H1 (cell line): Measurements from ENCODE around the gene KIN. TPM values are rescaled to one million over a fixed set of nuclear protein-coding genes. Genes with fewer than 3 reads are reported as not detected.
A peak's percentile ranks its signal among the peaks of the same experiment; 100 is the strongest.

Source experiments
- ASH2L ChIP-seq: fragments of 200-600, 300-600 bp; sonication (generic); IDR thresholded peaks from one replicate; pipeline ENCODE4 v1.7.1; 2017; ENCODE audit warnings: low read length
- BACH1 ChIP-seq: IDR thresholded peaks from 2 replicates; pipeline ENCODE4 v1.6.1; 2012; ENCODE audit warnings: low read length, improper control_type of control experiment
- BCL11A ChIP-seq, 2 experiments: IDR thresholded peaks; one replicate each; pipeline ENCODE4 v1.6.1; 2011; ENCODE audit warnings: low read depth in 2 of 2, low read length in 2 of 2, mild to moderate bottlenecking in 2 of 2
- CBX5 ChIP-seq: fragments of 300-800, 300-1000 bp; sonication (generic); IDR thresholded peaks from 2 replicates; pipeline ENCODE4 v1.7.1; 2016; ENCODE audit warnings: antibody characterized with exemption, low read length, low read depth
- CHD2 ChIP-seq: IDR thresholded peaks from 2 replicates; pipeline ENCODE4 v1.6.1; 2012; ENCODE audit warnings: low read length, improper control_type of control experiment
- EZH2 ChIP-seq: fragments of 200-600 bp; sonication (generic); IDR thresholded peaks from 2 replicates; pipeline ENCODE4 v1.7.1; 2012; ENCODE audit warnings: low read depth, mild to moderate bottlenecking, moderate library complexity, low read length, inconsistent platforms; ENCODE audit not compliant: severe bottlenecking
- HDAC6 ChIP-seq: IDR thresholded peaks from one replicate; pipeline ENCODE4 v1.7.1; 2012; ENCODE audit warnings: low read depth, mild to moderate bottlenecking, inconsistent platforms, low read length, moderate library complexity
- JUN ChIP-seq: IDR thresholded peaks from 2 replicates; pipeline ENCODE4 v1.6.1; 2011; ENCODE audit warnings: low read depth, mild to moderate bottlenecking, improper control_type of control experiment, low read length
- JUND ChIP-seq: IDR thresholded peaks from 2 replicates; pipeline ENCODE4 v1.6.1; 2011; ENCODE audit warnings: mild to moderate bottlenecking, improper control_type of control experiment, low read length
- KDM4A ChIP-seq: IDR thresholded peaks from one replicate; pipeline ENCODE4 v1.7.1; 2012; ENCODE audit warnings: low read depth, mild to moderate bottlenecking, moderate library complexity, low read length, inconsistent platforms; ENCODE audit not compliant: severe bottlenecking
- KDM5A ChIP-seq: fragments of 200-600 bp; IDR thresholded peaks from 2 replicates; pipeline ENCODE4 v1.7.1; 2012; ENCODE audit warnings: mild to moderate bottlenecking, low read length, inconsistent platforms, mixed read lengths
- MAFK ChIP-seq: IDR thresholded peaks from 2 replicates; pipeline ENCODE4 v1.6.1; 2012; ENCODE audit warnings: low read depth, mild to moderate bottlenecking, improper control_type of control experiment, low read length
- NANOG ChIP-seq: IDR thresholded peaks from 2 replicates; pipeline ENCODE4 v1.6.1; 2011; ENCODE audit warnings: low read length, low read depth, mild to moderate bottlenecking, inconsistent platforms; ENCODE audit not compliant: insufficient read depth, poor library complexity, severe bottlenecking
- NRF1 ChIP-seq: IDR thresholded peaks from 2 replicates; pipeline ENCODE4 v1.6.1; 2011; ENCODE audit warnings: mild to moderate bottlenecking, low read depth, low read length, improper control_type of control experiment
- POLR2A ChIP-seq, 2 experiments: IDR thresholded peaks; 1 replicate in 1 of 2; 2 replicates in 1 of 2; pipeline ENCODE4 v1.6.1; 2011; ENCODE audit warnings: low read depth in 2 of 2, low read length in 2 of 2, mild to moderate bottlenecking in 2 of 2; ENCODE audit errors: control extremely low read depth in 1 of 2
- POU5F1 ChIP-seq: IDR thresholded peaks from 2 replicates; pipeline ENCODE4 v1.6.1; 2011; ENCODE audit warnings: low read depth, mild to moderate bottlenecking, low read length, moderate library complexity
- RFX5 ChIP-seq: IDR thresholded peaks from 2 replicates; pipeline ENCODE4 v1.6.1; 2011; ENCODE audit warnings: low read depth, low read length, improper control_type of control experiment, borderline replicate concordance
- SIRT6 ChIP-seq: IDR thresholded peaks from one replicate; pipeline ENCODE4 v1.7.1; 2012; ENCODE audit warnings: low read length, inconsistent platforms
- SP1 ChIP-seq: IDR thresholded peaks from 2 replicates; pipeline ENCODE4 v1.6.1; 2011; ENCODE audit warnings: low read depth, low read length
- SP2 ChIP-seq: IDR thresholded peaks from 2 replicates; pipeline ENCODE4 v1.6.1; 2012; ENCODE audit warnings: mild to moderate bottlenecking, low read length, inconsistent platforms
- SP4 ChIP-seq: IDR thresholded peaks from 2 replicates; pipeline ENCODE4 v1.6.1; 2012; ENCODE audit warnings: low read length, inconsistent platforms
- polyA plus RNA-seq, 7 experiments: library from polyadenylated mRNA; depleted of rRNA in 3 of 7; stranded (reverse) in 5 of 7; unstranded in 2 of 7; fragments of >200 nt in 5 of 7; fragments of 200-250 nt in 2 of 7; gene quantifications; 1 replicate in 5 of 7; 2 replicates in 1 of 7; 4 replicates in 1 of 7; pipeline versions ENCODE4 v1.2.1 to v1.2.3, GENCODE V29; 2011 to 2013; ENCODE audit warnings: missing spikeins in 2 of 7, mixed read lengths in 2 of 7
- total RNA-seq: library from RNA; stranded (reverse); fragmentation: NEBNext Ultra II Directional; extraction: Animal tissue kit (Norgen Biotek cat#: 25700); gene quantifications from 2 replicates; pipeline ENCODE4 v1.2.1, GENCODE V29; 2021
- TF ChIP-seq, protein P1 (sequence below): IDR thresholded peaks from 2 replicates; pipeline ENCODE4 v1.6.1; 2011; ENCODE audit warnings: low read depth, mild to moderate bottlenecking, low read length; ENCODE audit not compliant: insufficient read depth
- TF ChIP-seq, protein P2 (sequence below), 3 experiments: IDR thresholded peaks; 1 replicate in 2 of 3; 2 replicates in 1 of 3; pipeline versions ENCODE4 v1.5.1 to v1.6.1; 2011; ENCODE audit warnings: low read length in 3 of 3, mild to moderate bottlenecking in 3 of 3, inconsistent platforms in 2 of 3, low read depth in 1 of 3, moderate library complexity in 1 of 3; ENCODE audit not compliant: insufficient read depth in 1 of 3; ENCODE audit errors: control extremely low read depth in 1 of 3

KIN gene
- total and polyA plus RNA-seq, 2 of the 8 experiments (the other 6 are each of a cell fraction or from before 2014, with no cell fraction given) = 3.7 to 16.5 TPM

DNA sequence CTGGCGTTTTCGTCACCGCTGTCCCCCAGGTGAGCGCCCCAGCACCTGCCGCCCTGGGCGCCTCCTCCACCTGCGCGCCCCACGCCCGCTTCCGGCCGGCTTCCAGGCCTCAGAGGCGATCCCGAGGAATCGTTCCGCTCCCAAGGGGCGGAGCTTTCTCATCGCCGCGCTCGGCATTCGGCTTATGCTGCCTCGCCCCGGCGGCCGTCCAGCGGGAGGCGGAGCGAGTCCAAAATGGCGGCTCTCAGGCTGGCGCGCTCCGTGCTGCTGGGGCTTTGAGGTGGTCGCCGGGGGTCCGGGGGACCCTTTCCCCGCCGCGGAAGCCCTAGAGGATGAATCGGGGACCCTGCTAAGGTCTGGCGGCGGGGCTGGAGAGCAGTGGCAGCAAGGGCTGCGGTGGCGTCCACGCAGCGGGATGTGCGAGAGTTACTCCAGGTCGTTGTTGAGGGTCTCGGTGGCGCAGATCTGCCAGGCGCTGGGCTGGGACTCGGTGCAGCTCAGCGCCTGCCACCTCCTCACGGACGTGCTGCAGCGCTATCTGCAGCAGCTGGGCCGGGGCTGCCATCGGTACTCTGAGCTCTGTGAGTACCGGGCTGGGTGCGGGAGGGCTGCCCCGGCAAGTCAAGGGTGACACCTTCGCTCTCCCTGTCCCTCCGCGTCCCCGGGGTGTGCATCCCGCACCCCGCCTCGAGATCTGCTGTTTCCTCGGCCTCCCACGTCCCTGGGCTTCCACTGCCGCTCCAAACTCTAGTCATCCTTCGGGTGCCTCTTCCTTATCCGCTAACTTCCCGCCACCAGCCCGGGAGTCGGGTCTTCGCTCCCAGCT is 30.7 kb upstream of the KIN start, which contains the start of gene TAF3 (continued):
- 0 out of 2 replicates have a peak, but pooled peaks have one; percentile 7 for TF ChIP-seq BACH1
- TF ChIP-seq RFX5 = no peak
- TF ChIP-seq BCL11A (IDR thresholded peaks at IDR 0.05; ENCODE audit: low read depth in 2 of 2, low read length in 2 of 2) = no peak
- TF ChIP-seq POLR2A (IDR thresholded peaks at IDR 0.05; ENCODE audit: control extremely low read depth in 1 of 2, low read depth in 2 of 2, low read length in 2 of 2) = peak; percentile 84 to 92
- TF ChIP-seq, protein P1, sequence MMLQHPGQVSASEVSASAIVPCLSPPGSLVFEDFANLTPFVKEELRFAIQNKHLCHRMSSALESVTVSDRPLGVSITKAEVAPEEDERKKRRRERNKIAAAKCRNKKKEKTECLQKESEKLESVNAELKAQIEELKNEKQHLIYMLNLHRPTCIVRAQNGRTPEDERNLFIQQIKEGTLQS = no peak
- TF ChIP-seq CHD2 = no peak
- TF ChIP-seq CBX5 = no peak
- no peak for TF ChIP-seq NANOG
- no peak for TF ChIP-seq SIRT6
- no peak for TF ChIP-seq SP2
- TF ChIP-seq, protein P2, sequence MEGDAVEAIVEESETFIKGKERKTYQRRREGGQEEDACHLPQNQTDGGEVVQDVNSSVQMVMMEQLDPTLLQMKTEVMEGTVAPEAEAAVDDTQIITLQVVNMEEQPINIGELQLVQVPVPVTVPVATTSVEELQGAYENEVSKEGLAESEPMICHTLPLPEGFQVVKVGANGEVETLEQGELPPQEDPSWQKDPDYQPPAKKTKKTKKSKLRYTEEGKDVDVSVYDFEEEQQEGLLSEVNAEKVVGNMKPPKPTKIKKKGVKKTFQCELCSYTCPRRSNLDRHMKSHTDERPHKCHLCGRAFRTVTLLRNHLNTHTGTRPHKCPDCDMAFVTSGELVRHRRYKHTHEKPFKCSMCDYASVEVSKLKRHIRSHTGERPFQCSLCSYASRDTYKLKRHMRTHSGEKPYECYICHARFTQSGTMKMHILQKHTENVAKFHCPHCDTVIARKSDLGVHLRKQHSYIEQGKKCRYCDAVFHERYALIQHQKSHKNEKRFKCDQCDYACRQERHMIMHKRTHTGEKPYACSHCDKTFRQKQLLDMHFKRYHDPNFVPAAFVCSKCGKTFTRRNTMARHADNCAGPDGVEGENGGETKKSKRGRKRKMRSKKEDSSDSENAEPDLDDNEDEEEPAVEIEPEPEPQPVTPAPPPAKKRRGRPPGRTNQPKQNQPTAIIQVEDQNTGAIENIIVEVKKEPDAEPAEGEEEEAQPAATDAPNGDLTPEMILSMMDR (IDR thresholded peaks at IDR 0.05; ENCODE audit: control extremely low read depth in 1 of 3, insufficient read depth in 1 of 3, low read depth in 1 of 3, low read length in 3 of 3) = no peak
- no peak for TF ChIP-seq JUN
- no peak for TF ChIP-seq EZH2
- TF ChIP-seq NRF1 = no peak; the same call in 1 of the 2 replicates
- peak; percentile 93 for TF ChIP-seq KDM5A
- TF ChIP-seq ASH2L = peak; percentile 98
- peak; percentile 62; the same call in 1 of the 2 replicates for TF ChIP-seq SP4
- peak; percentile 65 for TF ChIP-seq KDM4A
- TF ChIP-seq POU5F1 = no peak
- TF ChIP-seq SP1 = peak; percentile 54; the same call in 1 of the 2 replicates
- TF ChIP-seq JUND = no peak
- no peak for TF ChIP-seq HDAC6
- TF ChIP-seq MAFK = no peak
